Pancreas (tissue), 10 donors: Measurements from ENCODE around the gene INAFM2. TPM values are rescaled to one million over a fixed set of nuclear protein-coding genes. Genes with fewer than 3 reads are reported as not detected.

Experiments
- ATAC-seq, 4 donors: fragments of 200-7000 bp; cut with Tn5 transposase; one replicate each; pipeline versions ENCODE4 v1.8.0 to v1.9.1; 2020; ENCODE audit warnings: mild to moderate bottlenecking in 4 of 4, moderate library complexity in 4 of 4
- DNase-seq, 6 donors: peaks; one replicate each; pipeline ENCODE4 v3.0.0-alpha.2; 2020
- FAIRE-seq: peaks from 2 replicates; lab custom pipeline; 2012; peaks lifted over from hg19 to GRCh38; lab: Jason Lieb, UNC
- H3K27ac ChIP-seq, 4 donors: fragments of 200-600 bp; sonication (generic); 1 replicate in 3 of 4; 2 replicates in 1 of 4; pipeline versions ENCODE4 v1.5.0 to v1.8.0; 2020
- H3K27me3 ChIP-seq, 4 donors: fragments of 200-600 bp; one replicate each; pipeline ENCODE4 v1.8.0; 2021
- H3K36me3 ChIP-seq, 3 donors: fragments of 200-600 bp; sonication (generic) in 1 of 3; one replicate each; pipeline versions ENCODE4 v1.5.0 to v1.8.0; 2020 to 2021
- H3K4me1 ChIP-seq, 3 donors: fragments of 200-600 bp; one replicate each; pipeline ENCODE4 v1.8.0; 2021
- H3K4me3 ChIP-seq, 4 donors: fragments of 200-600 bp; sonication (generic) in 2 of 4; one replicate each; pipeline versions ENCODE4 v1.5.0 to v1.8.0; 2020 to 2021
- H3K9me3 ChIP-seq, 4 donors: fragments of 200-600 bp; one replicate each; pipeline ENCODE4 v1.8.0; 2021
- WGBS, 2 donors: extraction: QIAGEN DNeasy Blood & Tissue Kit; methylation state at CpG; one replicate each; pipeline ENCODE4 v1.1.7; 2013; 5-methylcytosine and 5-hydroxymethylcytosine counted together
- intact Hi-C, 3 donors: fragments of 100-400 bp; cut with DNase I; formaldehyde crosslinking; loops; one replicate each; pipeline versions ENCODE4 v1.11.1 to v1.14.2; 2022
- polyA plus RNA-seq, 2 donors: library from polyadenylated mRNA; stranded (reverse); fragments of 200-250 nt; gene quantifications; one replicate each; pipeline ENCODE4 v1.2.3, GENCODE V29; 2013
- total RNA-seq, 6 donors: library from RNA; stranded (reverse); fragmentation: NEBNext Ultra II Directional in 4 of 6; extraction: Animal tissue kit (Norgen Biotek cat#: 25700) in 4 of 6; gene quantifications; one replicate each; pipeline versions ENCODE4 v1.2.1 to v1.2.4, GENCODE V29; 2021 to 2023
- TF ChIP-seq, protein P1 (sequence below), 4 donors: fragments of 200-600 bp; sonication (generic) in 3 of 4; IDR thresholded peaks; one replicate each; pipeline versions ENCODE4 v1.5.0 to v1.8.0; 2021; ENCODE audit warnings: antibody characterized with exemption in 4 of 4
- donor health status: healthy with polysubstance abuse.
- donor health status: DM: no; HTN: no; CAD: no; lungs with moderate emphysema.
- donor health status: DM: no; HTN: no; CAD: no.
- donor health status: control.
- donor health status: control.
- donor health status: Bipolar disorder and iron deficiency.
- donor health status: DM: yes; HTN: yes; CAD: no.
- donor health status: DM: no; HTN: no; CAD: no.
- donor health status: DM: no; HTN: no; CAD: no.
- donor health status: DM: yes; HTN: yes; CAD: no.

Gene INAFM2
- total and polyA plus RNA-seq, 8 donors = 6.5 to 16.4 (median 11.3) TPM

DNA sequence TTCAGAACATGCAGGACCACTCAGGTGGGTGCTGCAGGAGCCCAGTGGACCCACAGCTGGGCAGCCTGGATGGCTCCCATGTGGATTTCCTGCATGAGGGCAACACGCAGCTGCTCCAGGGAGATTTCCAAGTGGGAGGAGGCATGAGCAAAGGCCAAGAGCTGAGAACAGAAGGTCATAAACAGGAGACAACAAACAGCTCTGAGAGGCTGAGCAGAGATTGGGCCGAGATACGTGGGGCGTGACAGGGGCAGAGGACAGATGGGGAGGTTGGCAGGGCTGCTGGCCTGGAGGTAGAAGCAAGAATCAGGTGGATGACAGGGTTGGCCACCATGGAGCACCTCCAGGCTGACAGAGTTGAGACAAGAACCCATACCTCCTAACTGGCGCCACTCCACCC, 30.2 kb downstream of the INAFM2 start:
- ATAC-seq (peak in 1 of 4 donors; percentile 5), DNase-seq (no peak), FAIRE-seq (no peak)
- Histone ChIP-seq H3K9me3 (no peaks in the 10 kb centered on the region), H3K36me3 (no peaks in the 10 kb centered on the region), H3K4me3 (no peak overlapping the region), H3K4me1 (peaks cover 0 to 3% (median 0%) of the 10 kb centered on the region in 3 donors), H3K27me3 (no peaks in the 10 kb centered on the region), H3K27ac (no peak overlapping the region)
- intact Hi-C loops = no loop called here
- TF ChIP-seq, protein P1, sequence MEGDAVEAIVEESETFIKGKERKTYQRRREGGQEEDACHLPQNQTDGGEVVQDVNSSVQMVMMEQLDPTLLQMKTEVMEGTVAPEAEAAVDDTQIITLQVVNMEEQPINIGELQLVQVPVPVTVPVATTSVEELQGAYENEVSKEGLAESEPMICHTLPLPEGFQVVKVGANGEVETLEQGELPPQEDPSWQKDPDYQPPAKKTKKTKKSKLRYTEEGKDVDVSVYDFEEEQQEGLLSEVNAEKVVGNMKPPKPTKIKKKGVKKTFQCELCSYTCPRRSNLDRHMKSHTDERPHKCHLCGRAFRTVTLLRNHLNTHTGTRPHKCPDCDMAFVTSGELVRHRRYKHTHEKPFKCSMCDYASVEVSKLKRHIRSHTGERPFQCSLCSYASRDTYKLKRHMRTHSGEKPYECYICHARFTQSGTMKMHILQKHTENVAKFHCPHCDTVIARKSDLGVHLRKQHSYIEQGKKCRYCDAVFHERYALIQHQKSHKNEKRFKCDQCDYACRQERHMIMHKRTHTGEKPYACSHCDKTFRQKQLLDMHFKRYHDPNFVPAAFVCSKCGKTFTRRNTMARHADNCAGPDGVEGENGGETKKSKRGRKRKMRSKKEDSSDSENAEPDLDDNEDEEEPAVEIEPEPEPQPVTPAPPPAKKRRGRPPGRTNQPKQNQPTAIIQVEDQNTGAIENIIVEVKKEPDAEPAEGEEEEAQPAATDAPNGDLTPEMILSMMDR (IDR thresholded peaks at IDR 0.05) = no peak
- WGBS, 2 donors = 71 to 72% methylated on average over 5 of the region's 5 CpGs

DNA sequence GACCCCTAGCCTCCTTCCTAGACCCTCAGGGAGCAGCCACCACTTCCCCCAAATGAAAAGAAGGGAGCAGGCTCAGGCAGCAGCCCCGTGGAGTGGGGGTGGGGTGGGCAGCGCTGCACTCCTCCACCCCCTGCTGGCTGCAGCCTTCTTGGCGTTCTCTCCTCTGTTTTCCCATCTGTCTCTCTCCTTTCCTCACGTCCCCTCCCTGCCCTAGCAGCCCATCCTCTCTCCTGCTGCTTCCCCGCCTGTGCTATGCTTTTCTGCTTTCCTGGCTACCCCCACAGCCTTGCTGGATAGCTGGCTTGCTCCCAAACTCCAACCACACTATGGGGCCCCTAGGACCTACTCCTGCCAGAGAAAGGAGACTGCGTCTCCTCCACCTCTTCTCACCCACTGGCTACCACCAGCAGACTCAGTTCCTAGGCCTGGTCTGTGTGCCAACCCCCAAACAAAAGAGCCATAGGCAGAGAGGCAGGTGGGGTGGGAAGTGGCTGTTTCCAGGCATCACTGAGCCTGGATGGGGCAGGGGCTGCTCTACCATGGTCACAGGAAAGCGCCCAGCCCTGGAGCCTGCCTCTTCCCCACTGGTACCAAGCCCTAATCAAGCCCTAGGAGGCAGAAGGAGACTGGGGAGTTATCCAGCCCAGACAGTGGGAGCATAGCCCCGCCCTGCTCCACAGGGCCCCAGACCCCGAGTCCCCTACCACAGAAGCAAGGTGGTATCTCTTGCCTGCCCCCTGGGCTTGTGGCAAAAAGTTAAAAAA, 31.1 kb downstream of the INAFM2 start:
- FAIRE-seq (no peak), DNase-seq (no peak), ATAC-seq (no peak)
- no peaks in the 10 kb centered on the region for H3K27me3 ChIP-seq
- intact Hi-C loops = no loop called here
- TF ChIP-seq, protein P1 (IDR thresholded peaks at IDR 0.05) = no peak
- peaks cover 0 to 3% (median 0%) of the 10 kb centered on the region in 3 donors for H3K4me1 ChIP-seq
- WGBS, 2 donors = 53 to 57% methylated on average over 9 of the region's 9 CpGs
- no peaks in the 10 kb centered on the region for H3K9me3 ChIP-seq
- H3K27ac ChIP-seq = no peak overlapping the region
- H3K4me3 ChIP-seq = no peak overlapping the region
- no peaks in the 10 kb centered on the region for H3K36me3 ChIP-seq

DNA sequence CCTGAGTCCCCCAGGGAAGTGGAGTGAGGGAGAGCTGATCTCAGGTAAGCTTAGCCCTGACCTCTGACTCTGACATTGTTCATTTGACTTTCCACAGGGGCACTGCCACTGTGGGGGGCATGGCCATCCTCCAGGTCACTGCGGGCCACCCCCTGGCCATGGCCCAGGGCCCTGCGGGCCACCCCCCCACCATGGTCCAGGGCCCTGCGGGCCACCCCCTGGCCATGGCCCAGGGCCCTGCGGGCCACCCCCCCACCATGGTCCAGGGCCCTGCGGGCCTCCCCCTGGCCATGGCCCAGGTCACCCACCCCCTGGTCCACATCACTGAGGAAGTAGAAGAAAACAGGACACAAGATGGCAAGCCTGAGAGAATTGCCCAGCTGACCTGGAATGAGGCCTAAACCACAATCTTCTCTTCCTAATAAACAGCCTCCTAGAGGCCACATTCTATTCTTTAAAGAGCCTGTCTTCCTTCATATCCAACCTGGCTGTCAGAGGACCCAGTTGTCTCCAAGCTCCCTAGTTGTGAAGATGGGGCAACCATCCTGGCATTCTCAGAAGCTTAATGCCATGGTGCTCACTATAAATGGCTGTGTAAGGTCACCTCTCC, 32.6 kb downstream of the INAFM2 start:
- intact Hi-C loops = no loop called here
- ATAC-seq (no peak), DNase-seq (no peak), FAIRE-seq (no peak)
- Histone ChIP-seq H3K36me3 (no peaks in the 10 kb centered on the region), H3K4me3 (no peak overlapping the region), H3K9me3 (no peaks in the 10 kb centered on the region), H3K4me1 (peaks cover 0 to 3% (median 0%) of the 10 kb centered on the region in 3 donors), H3K27ac (no peak overlapping the region), H3K27me3 (no peaks in the 10 kb centered on the region)
- TF ChIP-seq, protein P1 (IDR thresholded peaks at IDR 0.05) = no peak
- WGBS, 2 donors = 70 to 86% methylated on average over 3 to 5 of the region's 5 CpGs

DNA sequence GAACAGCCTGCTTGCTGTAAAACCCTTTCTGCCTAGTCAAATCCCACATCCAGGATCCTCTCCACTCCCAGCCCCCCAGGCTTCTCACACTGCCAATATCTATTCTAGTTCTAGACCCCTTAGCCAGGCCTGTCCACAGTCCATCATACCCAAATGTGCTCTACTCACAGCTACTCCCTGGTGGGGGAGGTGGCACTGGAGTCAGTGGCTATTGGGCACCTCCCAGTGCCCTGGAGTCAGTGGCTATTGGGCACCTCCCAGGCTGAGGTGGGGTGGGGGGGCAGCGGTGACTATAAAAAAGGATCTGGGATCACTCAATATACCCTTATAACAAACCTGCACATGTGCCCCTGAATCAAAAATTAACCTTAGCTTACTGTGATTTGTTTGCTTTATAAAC, 33.8 kb downstream of the INAFM2 start:
- no peak for ATAC-seq
- DNase-seq = no peak
- TF ChIP-seq, protein P1 (IDR thresholded peaks at IDR 0.05) = no peak
- Histone ChIP-seq H3K36me3 (no peaks in the 10 kb centered on the region), H3K4me3 (peak overlapping the region in 1 of 4 donors; percentile 61), H3K27ac (no peak overlapping the region), H3K27me3 (no peaks in the 10 kb centered on the region), H3K4me1 (peaks cover 0 to 3% (median 0%) of the 10 kb centered on the region in 3 donors), H3K9me3 (no peaks in the 10 kb centered on the region)
- intact Hi-C loops = no loop called here
- no peak for FAIRE-seq
- WGBS, 2 donors = 31 to 42% methylated on average over 1 of the region's 1 CpG
